Measurements from ENCODE around the gene PTGES3L.

- no peak for TF ChIP-seq ZNF274 (IDR thresholded peaks at IDR 0.05; ENCODE audit: low read depth, low read length)
- TF ChIP-seq SUZ12 (IDR thresholded peaks at IDR 0.05; ENCODE audit: extremely low read depth, insufficient read depth, insufficient read length), result no peak
These were observed 10.1 kb upstream of the PTGES3L start for GRCh38 chr17:42989726-42990652.

All from NT2/D1 (cell line).